H1 (cell line): Measurements from ENCODE around the gene A4GALT. TPM values are rescaled to one million over a fixed set of nuclear protein-coding genes. Genes with fewer than 3 reads are reported as not detected.
A peak's percentile ranks its signal among the peaks of the same experiment; 100 is the strongest.

Experiments used
- CTCF ChIA-PET: fragments of 300-600 bp; sonication (Branson Sonifier 250); formaldehyde crosslinking; loops from one replicate; lab custom pipeline; 2021; ENCODE audit not compliant: partially characterized antibody; lab: Charles Lee
- POLR2A ChIA-PET: fragments of 300-600 bp; sonication (Branson Sonifier 250); formaldehyde crosslinking; loops from one replicate; lab custom pipeline; 2021; ENCODE audit warnings: inconsistent platforms; ENCODE audit not compliant: partially characterized antibody; lab: Charles Lee
- DNase-seq, 2 experiments: peaks; one replicate each; pipeline versions ENCODE4 v3.0.0 to v3.0.0-alpha.2; 2010 to 2022; ENCODE audit warnings: low spot score in 2 of 2, low read depth in 1 of 2, mixed read lengths in 1 of 2
- FAIRE-seq: peaks from 2 replicates; lab custom pipeline; 2011; peaks lifted over from hg19 to GRCh38; lab: Jason Lieb, UNC
- H2AFZ ChIP-seq: 2 replicates; pipeline ENCODE4 v1.8.1; 2012; ENCODE audit warnings: low read length, inconsistent platforms
- H2AK5ac ChIP-seq: 2 replicates; pipeline ENCODE4 v1.6.1; 2013; ENCODE audit warnings: low read depth, low read length
- H2BK120ac ChIP-seq: replicated peaks from 2 replicates; pipeline ENCODE3; 2013; ENCODE audit warnings: low read depth, low read length, inconsistent platforms
- H2BK12ac ChIP-seq: 2 replicates; pipeline ENCODE4 v1.6.1; 2013; ENCODE audit warnings: low read depth, low read length
- H2BK15ac ChIP-seq: 2 replicates; pipeline ENCODE4 v1.6.1; 2013; ENCODE audit warnings: low read length
- H2BK20ac ChIP-seq: 2 replicates; pipeline ENCODE4 v1.6.1; 2013; ENCODE audit warnings: low read length
- H2BK5ac ChIP-seq: 2 replicates; pipeline ENCODE4 v1.6.1; 2013; ENCODE audit warnings: low read depth, low read length
- H3K14ac ChIP-seq: 2 replicates; pipeline ENCODE4 v1.6.1; 2013; ENCODE audit warnings: inconsistent platforms; ENCODE audit not compliant: insufficient read length
- H3K18ac ChIP-seq: 2 replicates; pipeline ENCODE4 v1.6.1; 2013; ENCODE audit warnings: low read length; ENCODE audit errors: extremely low read depth
- H3K23ac ChIP-seq: 2 replicates; pipeline ENCODE4 v1.6.1; 2013; ENCODE audit warnings: inconsistent platforms; ENCODE audit not compliant: insufficient read length
- H3K23me2 ChIP-seq: 2 replicates; pipeline ENCODE4 v1.6.1; 2013; ENCODE audit warnings: low read depth, low read length
- H3K27ac ChIP-seq: 2 replicates; pipeline ENCODE4 v1.6.1; 2011; ENCODE audit warnings: low read depth, low read length, inconsistent platforms
- H3K27me3 ChIP-seq, 4 experiments: replicated peaks in 1 of 4; 1 replicate in 1 of 4; 2 replicates in 3 of 4; pipeline versions ENCODE4 v1.6.1 to v1.8.1; 2011 to 2013; ENCODE audit warnings: low read length in 3 of 4, mild to moderate bottlenecking in 3 of 4, inconsistent platforms in 2 of 4, mixed read lengths in 2 of 4, moderate library complexity in 1 of 4; ENCODE audit not compliant: control insufficient read depth in 3 of 4, insufficient read depth in 3 of 4; ENCODE audit errors: extremely low read depth in 1 of 4
- H3K36me3 ChIP-seq, 4 experiments: 2 replicates each; pipeline versions ENCODE4 v1.6.1 to v1.8.1; 2011 to 2013; ENCODE audit warnings: mild to moderate bottlenecking in 4 of 4, low read length in 3 of 4, moderate library complexity in 2 of 4, control low read depth in 1 of 4, inconsistent platforms in 1 of 4; ENCODE audit not compliant: insufficient read depth in 4 of 4, control insufficient read depth in 2 of 4
- H3K4ac ChIP-seq: replicated peaks from 2 replicates; pipeline ENCODE3; 2013; ENCODE audit warnings: low read length, low read depth, mixed read lengths, inconsistent platforms; ENCODE audit not compliant: insufficient read length
- H3K4me1 ChIP-seq, 4 experiments: replicated peaks in 1 of 4; 1 replicate in 1 of 4; 2 replicates in 3 of 4; pipeline versions ENCODE4 v1.6.1 to v1.8.1; 2011 to 2013; ENCODE audit warnings: low read length in 3 of 4, inconsistent platforms in 2 of 4, mixed read lengths in 1 of 4; ENCODE audit not compliant: insufficient read depth in 4 of 4, control insufficient read depth in 3 of 4
- H3K4me2 ChIP-seq, 2 experiments: 2 replicates each; pipeline versions ENCODE4 v1.6.1 to v1.8.1; 2011 to 2013; ENCODE audit warnings: low read depth in 2 of 2, low read length in 2 of 2, control low read depth in 1 of 2, inconsistent platforms in 1 of 2, mild to moderate bottlenecking in 1 of 2; ENCODE audit not compliant: insufficient read depth in 1 of 2
- H3K4me3 ChIP-seq, 4 experiments: fragments of 200-600, 300-600 bp in 1 of 4; sonication (generic), shearing (Covaris generic), sonication (Bioruptor Twin) in 1 of 4; 2 replicates each; pipeline versions ENCODE4 v1.5.1 to v1.8.1; 2011 to 2016; ENCODE audit warnings: low read length in 4 of 4, low read depth in 3 of 4, control low read depth in 2 of 4, inconsistent platforms in 2 of 4, mild to moderate bottlenecking in 2 of 4, mixed read lengths in 1 of 4, moderate library complexity in 1 of 4; ENCODE audit not compliant: insufficient read depth in 2 of 4; ENCODE audit errors: extremely low read depth in 1 of 4
- H3K56ac ChIP-seq: replicated peaks from 2 replicates; pipeline ENCODE3; 2013; ENCODE audit warnings: low read depth, mild to moderate bottlenecking, mixed read lengths, low read length, inconsistent platforms; ENCODE audit not compliant: insufficient read length
- H3K79me1 ChIP-seq: 2 replicates; pipeline ENCODE4 v1.6.1; 2013; ENCODE audit warnings: low read depth, low read length, control low read depth
- H3K79me2 ChIP-seq, 2 experiments: 2 replicates each; pipeline versions ENCODE4 v1.6.1 to v1.8.1; 2012 to 2013; ENCODE audit warnings: low read length in 2 of 2, mild to moderate bottlenecking in 2 of 2, inconsistent platforms in 1 of 2; ENCODE audit not compliant: insufficient read depth in 2 of 2, control insufficient read depth in 1 of 2
- H3K9ac ChIP-seq, 4 experiments: replicated peaks in 1 of 4; 1 replicate in 1 of 4; 2 replicates in 3 of 4; pipeline versions ENCODE4 v1.6.1 to v1.8.1; 2011 to 2013; ENCODE audit warnings: low read depth in 3 of 4, low read length in 3 of 4, control low read depth in 2 of 4, mild to moderate bottlenecking in 2 of 4, moderate library complexity in 2 of 4, inconsistent platforms in 1 of 4; ENCODE audit errors: extremely low read depth in 1 of 4
- H3K9me3 ChIP-seq, 2 experiments: 2 replicates each; pipeline versions ENCODE4 v1.6.1 to v1.8.1; 2012 to 2013; ENCODE audit warnings: mild to moderate bottlenecking in 2 of 2, moderate library complexity in 2 of 2, control low read depth in 1 of 2, inconsistent platforms in 1 of 2, low read depth in 1 of 2, low read length in 1 of 2, mixed read lengths in 1 of 2; ENCODE audit not compliant: insufficient read depth in 2 of 2
- H4K20me1 ChIP-seq, 2 experiments: replicated peaks in 1 of 2; 2 replicates each; pipeline versions ENCODE3 to v1.8.1; 2011 to 2013; ENCODE audit warnings: inconsistent platforms in 2 of 2, low read length in 2 of 2, mild to moderate bottlenecking in 1 of 2; ENCODE audit not compliant: insufficient read depth in 2 of 2, control insufficient read depth in 1 of 2
- H4K5ac ChIP-seq: 2 replicates; pipeline ENCODE4 v1.6.1; 2013; ENCODE audit warnings: low read length, low read depth, mixed read lengths, inconsistent platforms; ENCODE audit not compliant: insufficient read length
- H4K8ac ChIP-seq: 2 replicates; pipeline ENCODE4 v1.8.0; 2013; ENCODE audit warnings: mild to moderate bottlenecking, moderate library complexity, low read length, inconsistent platforms; ENCODE audit not compliant: insufficient read depth; ENCODE audit errors: extremely low read depth
- H4K91ac ChIP-seq: replicated peaks from 2 replicates; pipeline ENCODE3; 2013; ENCODE audit warnings: low read length, mixed read lengths, inconsistent platforms; ENCODE audit not compliant: insufficient read length
- BACH1 ChIP-seq: IDR thresholded peaks from 2 replicates; pipeline ENCODE4 v1.6.1; 2012; ENCODE audit warnings: low read length, improper control_type of control experiment
- CBX8 ChIP-seq: fragments of 300-800, 300-1000 bp; sonication (generic); IDR thresholded peaks from 2 replicates; pipeline ENCODE4 v1.7.1; 2016; ENCODE audit warnings: low read depth, low read length, borderline replicate concordance
- CTCF ChIP-seq, 3 experiments: IDR thresholded peaks; 1 replicate in 2 of 3; 2 replicates in 1 of 3; pipeline versions ENCODE4 v1.5.1 to v1.6.1; 2011; ENCODE audit warnings: low read length in 3 of 3, mild to moderate bottlenecking in 3 of 3, inconsistent platforms in 2 of 3, low read depth in 1 of 3, moderate library complexity in 1 of 3; ENCODE audit not compliant: insufficient read depth in 1 of 3; ENCODE audit errors: control extremely low read depth in 1 of 3
- EGR1 ChIP-seq: IDR thresholded peaks from 2 replicates; pipeline ENCODE4 v1.6.1; 2011; ENCODE audit warnings: low read depth, low read length, borderline replicate concordance
- GTF2F1 ChIP-seq: IDR thresholded peaks from 2 replicates; pipeline ENCODE4 v1.6.1; 2012; ENCODE audit warnings: low read depth, low read length, improper control_type of control experiment, borderline replicate concordance
- HDAC2 ChIP-seq, 2 experiments: fragments of 300-600 bp in 1 of 2; sonication (generic) in 1 of 2; IDR thresholded peaks; 2 replicates each; pipeline ENCODE4 v1.6.1; 2011 to 2012; ENCODE audit warnings: low read depth in 2 of 2, low read length in 2 of 2, mild to moderate bottlenecking in 2 of 2, moderate library complexity in 2 of 2, borderline replicate concordance in 1 of 2, inconsistent platforms in 1 of 2
- PHF8 ChIP-seq: fragments of 200-600 bp; sonication (generic); conservative IDR thresholded peaks from 2 replicates; pipeline ENCODE4 v1.7.1; 2012; ENCODE audit warnings: low read depth, mild to moderate bottlenecking, inconsistent platforms, low read length, moderate library complexity
- SIX5 ChIP-seq: IDR thresholded peaks from 2 replicates; pipeline ENCODE4 v1.6.1; 2011; ENCODE audit warnings: mild to moderate bottlenecking, low read depth, low read length
- SP2 ChIP-seq: IDR thresholded peaks from 2 replicates; pipeline ENCODE4 v1.6.1; 2012; ENCODE audit warnings: mild to moderate bottlenecking, low read length, inconsistent platforms
- SP4 ChIP-seq: IDR thresholded peaks from 2 replicates; pipeline ENCODE4 v1.6.1; 2012; ENCODE audit warnings: low read length, inconsistent platforms
- SRF ChIP-seq: IDR thresholded peaks from 2 replicates; pipeline ENCODE4 v1.6.1; 2011; ENCODE audit warnings: mild to moderate bottlenecking, low read depth, low read length, moderate library complexity
- TBP ChIP-seq: IDR thresholded peaks from 2 replicates; pipeline ENCODE4 v1.6.1; 2011; ENCODE audit warnings: low read depth, low read length, improper control_type of control experiment
- WGBS, 2 experiments: shearing (Covaris generic) in 1 of 2; methylation state at CpG; one replicate each; pipeline versions ENCODE4 v1.1.6 to v1.1.7; 2013 to 2015; ENCODE audit warnings: low lambda C conversion rate in 2 of 2, mixed read lengths in 2 of 2, inconsistent platforms in 1 of 2, low coverage in 1 of 2, missing lambda C conversion rate in 1 of 2; ENCODE audit not compliant: insufficient replicate concordance in 2 of 2, insufficient coverage in 1 of 2, insufficient read length in 1 of 2; ENCODE audit errors: extremely low coverage in 1 of 2, missing lambda C conversion rate in 1 of 2; 5-methylcytosine and 5-hydroxymethylcytosine counted together
- polyA plus RNA-seq, 7 experiments: library from polyadenylated mRNA; depleted of rRNA in 3 of 7; stranded (reverse) in 5 of 7; unstranded in 2 of 7; fragments of >200 nt in 5 of 7; fragments of 200-250 nt in 2 of 7; gene quantifications; 1 replicate in 5 of 7; 2 replicates in 1 of 7; 4 replicates in 1 of 7; pipeline versions ENCODE4 v1.2.1 to v1.2.3, GENCODE V29; 2011 to 2013; ENCODE audit warnings: missing spikeins in 2 of 7, mixed read lengths in 2 of 7
- total RNA-seq: library from RNA; stranded (reverse); fragmentation: NEBNext Ultra II Directional; extraction: Animal tissue kit (Norgen Biotek cat#: 25700); gene quantifications from 2 replicates; pipeline ENCODE4 v1.2.1, GENCODE V29; 2021

A4GALT gene
- total and polyA plus RNA-seq, 2 of the 8 experiments (the other 6 are each of a cell fraction or from before 2014, with no cell fraction given): 7.2 to 13.8 TPM

DNA sequence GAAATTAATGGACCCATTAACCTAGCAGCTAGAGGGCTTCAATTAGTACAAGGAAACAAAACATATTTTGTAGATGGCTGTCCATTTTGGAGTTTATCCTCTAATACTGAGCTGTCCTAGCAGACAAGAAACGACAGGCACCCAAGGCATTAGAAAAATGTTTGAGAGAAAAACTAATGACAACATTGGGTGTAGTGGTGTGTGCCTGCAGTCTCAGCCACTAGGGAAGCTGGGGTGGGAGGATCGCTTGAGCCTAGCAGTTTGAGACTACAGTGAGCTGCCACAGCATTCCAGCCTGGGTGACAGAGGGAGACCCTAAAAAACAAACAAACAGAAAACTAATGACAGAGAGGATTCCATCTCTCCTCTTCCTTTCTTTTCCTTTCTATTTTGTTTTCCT is 1.5 kb downstream of the A4GALT start:
- no peak for DNase-seq
- CTCF ChIA-PET: interaction anchor here (0.6 to 1.9 kb wide), 9 partner anchors 10 to 133 kb away, joined by 3 to 7 read pairs (median 3); no protein-coding TSS in a partner anchor

More for the DNA sequence above, 1.5 kb downstream of the A4GALT start:
- H3K23me2 ChIP-seq: peaks cover 16% of the 10 kb centered on the region
- H2BK5ac ChIP-seq: no peak overlapping the region
- peaks cover 0 to 2% of the 10 kb centered on the region in 2 experiments for H4K20me1 ChIP-seq
- no peak overlapping the region for H2BK15ac ChIP-seq
- no peak overlapping the region for H3K23ac ChIP-seq
- no peak overlapping the region for H2AFZ ChIP-seq
- no peak overlapping the region for H3K4ac ChIP-seq
- no peaks in the 10 kb centered on the region; the same call in 1 of the 2 replicates for H3K79me1 ChIP-seq
- no peak overlapping the region for H3K14ac ChIP-seq
- POLR2A ChIA-PET: interaction anchor here (0.6 to 2.1 kb wide), 9 partner anchors 9 to 425 kb away, joined by 3 to 8 read pairs (median 3); partner anchors contain the start of gene POLDIP3
- H3K36me3 ChIP-seq: no peaks in the 10 kb centered on the region
- no peak overlapping the region for H3K9ac ChIP-seq
- no peak overlapping the region for H3K18ac ChIP-seq
- peak overlapping the region; percentile 48 to 77 (median 72); a peak in 5 of 8 replicates for H3K4me3 ChIP-seq
- no peaks in the 10 kb centered on the region; a peak in 1 of 4 replicates for H3K79me2 ChIP-seq
- H4K5ac ChIP-seq: no peak overlapping the region
- peak overlapping the region; percentile 84 to 99 for H3K4me2 ChIP-seq
- WGBS, 2 experiments: 81% methylated on average over 2 of the region's 2 CpGs; no CpG with 5 or more reads in 1 of the 2 experiments
- no peak for FAIRE-seq
- no peak for TF ChIP-seq PHF8
- no peak for TF ChIP-seq SRF
- TF ChIP-seq CBX8: no peak
- TF ChIP-seq HDAC2 (IDR thresholded peaks at IDR 0.05; ENCODE audit: borderline replicate concordance in 1 of 2, low read depth in 2 of 2, low read length in 2 of 2): no peak
- TF ChIP-seq EGR1: no peak
- no peak for TF ChIP-seq SP2
- TF ChIP-seq BACH1: no peak
- no peak for TF ChIP-seq SIX5
- no peak for TF ChIP-seq TBP
- no peak for TF ChIP-seq GTF2F1
- no peak for TF ChIP-seq SP4
- no peak for TF ChIP-seq CTCF (IDR thresholded peaks at IDR 0.05; ENCODE audit: control extremely low read depth in 1 of 3, insufficient read depth in 1 of 3, low read depth in 1 of 3, low read length in 3 of 3)
- no peak overlapping the region for H3K56ac ChIP-seq
- no peak overlapping the region for H2AK5ac ChIP-seq
- no peak overlapping the region for H2BK120ac ChIP-seq
- H2BK20ac ChIP-seq: no peak overlapping the region
- no peak overlapping the region for H2BK12ac ChIP-seq
- H3K4me1 ChIP-seq: peaks cover 7 to 17% (median 12%) of the 10 kb centered on the region in 4 experiments
- H3K9me3 ChIP-seq: no peaks in the 10 kb centered on the region
- peaks cover 2 to 31% (median 26%) of the 10 kb centered on the region in 4 experiments for H3K27me3 ChIP-seq
- H3K27ac ChIP-seq: no peak overlapping the region
- no peak overlapping the region for H4K91ac ChIP-seq
- H4K8ac ChIP-seq: no peak overlapping the region
